Liver (tissue), 4 donors: ENCODE data around the gene ZNF813. TPM values are rescaled to one million over a fixed set of nuclear protein-coding genes. Genes with fewer than 3 reads are reported as not detected.

Source experiments
- polyA plus RNA-seq, 2 donors: library from polyadenylated mRNA; stranded (reverse) in 1 of 2; unstranded in 1 of 2; fragments of 200-250 nt in 1 of 2; fragments of >200 nt in 1 of 2; fragmentation: Nextera tagmentation in 1 of 2; extraction: Ambion mirVana in 1 of 2; gene quantifications; one replicate each; pipeline versions ENCODE4 v1.2.1 to v1.2.3, GENCODE V29; 2013 to 2015
- total RNA-seq, 2 donors: library from RNA; depleted of rRNA; stranded (reverse); fragments of >200 nt; gene quantifications; one replicate each; pipeline ENCODE4 v1.2.3, GENCODE V29; 2014
- donor health status: healthy.
- donor health status: healthy.
- donor health status: healthy.

ZNF813 gene
- total and polyA plus RNA-seq, 4 donors, result 0.35 to 4.1 (median 1.2) TPM

Other genes starting within 250 kb of the ZNF813 start
- gene ZNF677, start 212.9 kb upstream of the ZNF813 start, total RNA-seq, result 1 to 10 TPM; 1.8 to 6.8 TPM
- 1 to 10 TPM; 1.0 to 1.1 TPM for gene ZNF677, start 212.9 kb upstream of the ZNF813 start, polyA plus RNA-seq
- gene VN1R2, start 209.4 kb upstream of the ZNF813 start, total RNA-seq, result not detected
- gene VN1R2, start 209.4 kb upstream of the ZNF813 start, polyA plus RNA-seq, result not detected
- not detected for gene VN1R4, start 200.0 kb upstream of the ZNF813 start, total RNA-seq
- gene VN1R4, start 200.0 kb upstream of the ZNF813 start, polyA plus RNA-seq, result not detected
- 1 to 10 TPM; 2.3 to 5.8 TPM for gene ZNF845, start 134.0 kb upstream of the ZNF813 start, total RNA-seq
- under 1 TPM; 0.68 to 0.74 TPM for gene ZNF845, start 134.0 kb upstream of the ZNF813 start, polyA plus RNA-seq
- gene ZNF525, start 102.0 kb upstream of the ZNF813 start, total RNA-seq, result 1 to 10 TPM; 1.7 to 5.2 TPM
- gene ZNF525, start 102.0 kb upstream of the ZNF813 start, polyA plus RNA-seq, result 1 to 10 TPM; 1.1 to 1.2 TPM
- gene ZNF765, start 72.6 kb upstream of the ZNF813 start, total RNA-seq, result 1 to 10 TPM; 8.0 to 8.5 TPM
- 1 to 10 TPM; 1.3 to 2.4 TPM for gene ZNF765, start 72.6 kb upstream of the ZNF813 start, polyA plus RNA-seq
- gene ZNF761, start 35.7 kb upstream of the ZNF813 start, total RNA-seq, result 1 to 10 TPM; 6.2 to 6.3 TPM
- gene ZNF761, start 35.7 kb upstream of the ZNF813 start, polyA plus RNA-seq, result 1 to 10 TPM; 2.7 to 4.0 TPM
- 1 to 10 TPM; 6.9 to 9.7 TPM for gene ZNF331, start 70.4 kb downstream of the ZNF813 start, total RNA-seq
- 1 to 10 TPM; 2.8 to 4.6 TPM for gene ZNF331, start 70.4 kb downstream of the ZNF813 start, polyA plus RNA-seq
- gene DPRX, start 164.3 kb downstream of the ZNF813 start, total RNA-seq, result not detected
- gene DPRX, start 164.3 kb downstream of the ZNF813 start, polyA plus RNA-seq, result not detected